Stimulated activated CD4-positive, alpha-beta T cell treated with anti-CD3 and anti-CD28 coated beads, Interleukin-15, amount 100 ng/mL, for 48 hours (primary cell): ENCODE results near the gene SPATA4.
"Not testable (repeated sequence)": the region's sequence is repeated elsewhere in the genome, so short reads cannot be mapped to it uniquely, and the experiment has no call there.

Source experiments
- DNase-seq, 2 donors: peaks; one replicate each; pipeline ENCODE4 v3.0.0-alpha.2; 2020; ENCODE audit warnings: low read depth in 2 of 2

The SPATA4 gene

GRCh38 chr4:176195184-176195978 lies at the start of gene SPATA4:
Gene SPATA4 (minus strand): TSS chr4:176195585. CDS start chr4:176195562, 23 bp downstream.
- DNase-seq: peak; percentile 91 to 94

- no peak for DNase-seq
These were observed 47.5 kb upstream of the SPATA4 start for GRCh38 chr4:176242764-176243347.

GRCh38 chr4:176241703-176242102 lies 46.3 kb upstream of the SPATA4 start:
- no peak for DNase-seq

GRCh38 chr4:176238826-176239225 lies 43.4 kb upstream of the SPATA4 start:
- no peak for DNase-seq

- DNase-seq: no peak
These were observed 42.8 kb upstream of the SPATA4 start for GRCh38 chr4:176238157-176238610.

GRCh38 chr4:176236946-176237345 lies 41.6 kb upstream of the SPATA4 start:
- DNase-seq: no peak

- no peak for DNase-seq
These were observed 35.5 kb upstream of the SPATA4 start for GRCh38 chr4:176230836-176231235.

GRCh38 chr4:176229645-176230044 lies 34.3 kb upstream of the SPATA4 start:
- no peak for DNase-seq

GRCh38 chr4:176226736-176227135 lies 31.4 kb upstream of the SPATA4 start:
- no peak for DNase-seq

GRCh38 chr4:176223561-176223960 lies 28.2 kb upstream of the SPATA4 start:
- no peak for DNase-seq

GRCh38 chr4:176222149-176222548 lies 26.8 kb upstream of the SPATA4 start:
- no peak for DNase-seq

- no peak for DNase-seq
These were observed 22.1 kb upstream of the SPATA4 start for GRCh38 chr4:176217510-176217909.

- DNase-seq: not testable (repeated sequence)
These were observed 17.0 kb upstream of the SPATA4 start for GRCh38 chr4:176212351-176212750.

GRCh38 chr4:176210579-176211296 lies 15.4 kb upstream of the SPATA4 start:
- no peak for DNase-seq

GRCh38 chr4:176210101-176210500 lies 14.7 kb upstream of the SPATA4 start:
- DNase-seq: no peak

- no peak for DNase-seq
These were observed 14.2 kb upstream of the SPATA4 start for GRCh38 chr4:176209535-176209934.

- no peak for DNase-seq
These were observed 12.5 kb upstream of the SPATA4 start for GRCh38 chr4:176207839-176208238.

GRCh38 chr4:176205299-176205698 lies 9.9 kb upstream of the SPATA4 start:
- no peak for DNase-seq

- no peak for DNase-seq
These were observed 3.0 kb upstream of the SPATA4 start for GRCh38 chr4:176198316-176198903.

GRCh38 chr4:176193938-176194337 lies 1.4 kb downstream of the SPATA4 start:
- DNase-seq: peak; percentile 35 to 43

GRCh38 chr4:176193126-176193525 lies 2.3 kb downstream of the SPATA4 start:
- DNase-seq: no peak

- DNase-seq: no peak
These were observed 3.4 kb downstream of the SPATA4 start for GRCh38 chr4:176191974-176192373.
